ENCODE measurements around the gene MAVS. TPM values are rescaled to one million over a fixed set of nuclear protein-coding genes. Genes with fewer than 3 reads are reported as not detected.

Gene MAVS
- total RNA-seq, 1 experiment from 2014 or later = 32.3 TPM

DNA sequence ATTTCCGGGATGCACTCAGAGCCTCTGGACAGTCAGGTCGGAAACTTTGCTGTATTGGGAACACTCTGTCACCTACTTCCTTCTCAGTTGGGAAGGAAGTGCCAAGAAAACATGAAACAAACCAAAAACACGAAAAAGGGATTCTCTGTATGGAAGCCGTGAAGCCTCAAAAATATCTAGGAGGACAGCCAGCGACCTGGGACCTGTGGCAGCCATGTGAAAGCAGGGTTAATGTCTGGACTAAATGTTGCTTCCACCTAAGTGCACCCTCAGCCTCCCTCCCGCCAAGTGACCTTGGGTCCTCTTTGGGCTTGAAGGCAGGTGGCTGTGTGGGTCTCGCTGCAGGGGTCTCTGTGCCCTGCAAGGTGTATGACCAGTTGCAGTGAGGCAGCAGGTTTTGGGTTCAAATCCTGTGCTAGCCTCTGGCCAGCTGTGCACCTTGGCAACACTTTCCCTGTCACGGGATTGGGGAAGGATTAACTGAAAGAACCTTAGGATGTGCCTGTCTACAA, 851 bp downstream of the MAVS start:
- no peak for DNase-seq (ENCODE audit: low read depth, low spot score)
- CTCF ChIA-PET = no interaction called here

DNA sequence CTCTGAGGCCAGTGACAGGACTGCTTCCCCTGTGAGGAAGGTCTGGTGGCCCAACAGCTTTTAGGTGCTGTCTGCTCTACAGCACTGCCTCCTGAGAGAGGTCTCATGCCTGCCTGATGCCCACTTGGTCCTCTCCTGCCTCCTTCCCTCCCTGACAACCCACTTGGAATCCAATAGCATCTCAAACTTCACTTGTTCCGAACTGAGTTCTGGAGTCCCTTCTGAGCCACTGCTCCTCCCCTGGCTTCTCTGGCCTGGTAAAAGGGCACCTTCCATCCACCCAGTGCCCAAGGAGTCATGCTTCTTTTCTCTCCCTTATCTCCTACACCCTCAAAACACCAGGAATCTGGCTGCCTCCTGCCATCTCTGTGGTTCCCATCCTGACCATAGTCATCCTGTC, 1.9 kb downstream of the MAVS start:
- CTCF ChIA-PET = no interaction called here
- TF ChIP-seq TCF7L2 (IDR thresholded peaks at IDR 0.05; ENCODE audit: low read depth, low read length) = no peak
- no peak for TF ChIP-seq SIN3A (IDR thresholded peaks at IDR 0.05; ENCODE audit: borderline replicate concordance, insufficient read depth, low read depth, low read length)
- TF ChIP-seq POLR2AphosphoS5 (IDR thresholded peaks at IDR 0.05; ENCODE audit: low read depth, low read length) = no peak
- TF ChIP-seq, protein P1, sequence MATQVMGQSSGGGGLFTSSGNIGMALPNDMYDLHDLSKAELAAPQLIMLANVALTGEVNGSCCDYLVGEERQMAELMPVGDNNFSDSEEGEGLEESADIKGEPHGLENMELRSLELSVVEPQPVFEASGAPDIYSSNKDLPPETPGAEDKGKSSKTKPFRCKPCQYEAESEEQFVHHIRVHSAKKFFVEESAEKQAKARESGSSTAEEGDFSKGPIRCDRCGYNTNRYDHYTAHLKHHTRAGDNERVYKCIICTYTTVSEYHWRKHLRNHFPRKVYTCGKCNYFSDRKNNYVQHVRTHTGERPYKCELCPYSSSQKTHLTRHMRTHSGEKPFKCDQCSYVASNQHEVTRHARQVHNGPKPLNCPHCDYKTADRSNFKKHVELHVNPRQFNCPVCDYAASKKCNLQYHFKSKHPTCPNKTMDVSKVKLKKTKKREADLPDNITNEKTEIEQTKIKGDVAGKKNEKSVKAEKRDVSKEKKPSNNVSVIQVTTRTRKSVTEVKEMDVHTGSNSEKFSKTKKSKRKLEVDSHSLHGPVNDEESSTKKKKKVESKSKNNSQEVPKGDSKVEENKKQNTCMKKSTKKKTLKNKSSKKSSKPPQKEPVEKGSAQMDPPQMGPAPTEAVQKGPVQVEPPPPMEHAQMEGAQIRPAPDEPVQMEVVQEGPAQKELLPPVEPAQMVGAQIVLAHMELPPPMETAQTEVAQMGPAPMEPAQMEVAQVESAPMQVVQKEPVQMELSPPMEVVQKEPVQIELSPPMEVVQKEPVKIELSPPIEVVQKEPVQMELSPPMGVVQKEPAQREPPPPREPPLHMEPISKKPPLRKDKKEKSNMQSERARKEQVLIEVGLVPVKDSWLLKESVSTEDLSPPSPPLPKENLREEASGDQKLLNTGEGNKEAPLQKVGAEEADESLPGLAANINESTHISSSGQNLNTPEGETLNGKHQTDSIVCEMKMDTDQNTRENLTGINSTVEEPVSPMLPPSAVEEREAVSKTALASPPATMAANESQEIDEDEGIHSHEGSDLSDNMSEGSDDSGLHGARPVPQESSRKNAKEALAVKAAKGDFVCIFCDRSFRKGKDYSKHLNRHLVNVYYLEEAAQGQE (IDR thresholded peaks at IDR 0.05; ENCODE audit: insufficient read depth in 1 of 2, low read depth in 2 of 2, low read length in 1 of 2) = no peak
- TF ChIP-seq, protein P2, sequence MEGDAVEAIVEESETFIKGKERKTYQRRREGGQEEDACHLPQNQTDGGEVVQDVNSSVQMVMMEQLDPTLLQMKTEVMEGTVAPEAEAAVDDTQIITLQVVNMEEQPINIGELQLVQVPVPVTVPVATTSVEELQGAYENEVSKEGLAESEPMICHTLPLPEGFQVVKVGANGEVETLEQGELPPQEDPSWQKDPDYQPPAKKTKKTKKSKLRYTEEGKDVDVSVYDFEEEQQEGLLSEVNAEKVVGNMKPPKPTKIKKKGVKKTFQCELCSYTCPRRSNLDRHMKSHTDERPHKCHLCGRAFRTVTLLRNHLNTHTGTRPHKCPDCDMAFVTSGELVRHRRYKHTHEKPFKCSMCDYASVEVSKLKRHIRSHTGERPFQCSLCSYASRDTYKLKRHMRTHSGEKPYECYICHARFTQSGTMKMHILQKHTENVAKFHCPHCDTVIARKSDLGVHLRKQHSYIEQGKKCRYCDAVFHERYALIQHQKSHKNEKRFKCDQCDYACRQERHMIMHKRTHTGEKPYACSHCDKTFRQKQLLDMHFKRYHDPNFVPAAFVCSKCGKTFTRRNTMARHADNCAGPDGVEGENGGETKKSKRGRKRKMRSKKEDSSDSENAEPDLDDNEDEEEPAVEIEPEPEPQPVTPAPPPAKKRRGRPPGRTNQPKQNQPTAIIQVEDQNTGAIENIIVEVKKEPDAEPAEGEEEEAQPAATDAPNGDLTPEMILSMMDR (IDR thresholded peaks at IDR 0.05) = no peak
- no peak for ATAC-seq

More for the DNA sequence above, 851 bp downstream of the MAVS start:
- in situ Hi-C loops (cut with HindIII; ENCODE audit: low pct_unique_long_range_greater_than_20kb, low sequenced_read_pairs) (no loop called here), intact Hi-C loops (cut with micrococcal nuclease; ENCODE audit: unreplicated experiment) (no loop called here)
- TF ChIP-seq, protein P2 (IDR thresholded peaks at IDR 0.05) = no peak
- no peak for TF ChIP-seq POLR2AphosphoS5 (IDR thresholded peaks at IDR 0.05; ENCODE audit: low read depth, low read length)
- TF ChIP-seq TCF7L2 (IDR thresholded peaks at IDR 0.05; ENCODE audit: low read depth, low read length) = no peak
- no peak for TF ChIP-seq SIN3A (IDR thresholded peaks at IDR 0.05; ENCODE audit: borderline replicate concordance, insufficient read depth, low read depth, low read length)
- TF ChIP-seq, protein P1 (IDR thresholded peaks at IDR 0.05; ENCODE audit: insufficient read depth in 1 of 2, low read depth in 2 of 2, low read length in 1 of 2) = no peak
- BruUV-seq (replicated peaks) = TSS peak; percentile 92
- Histone ChIP-seq H3K4me1 (ENCODE audit: control insufficient read depth, insufficient read depth, low read length) (peaks cover 9% of the 10 kb centered on the region; the same call in 1 of the 2 replicates), H3K4me3 (ENCODE audit: low read depth in 2 of 2, low read length in 2 of 2) (peak overlapping the region; percentile 84 to 86), H3K9me3 (ENCODE audit: control insufficient read depth, insufficient read depth, low read depth, low read length) (no peaks in the 10 kb centered on the region), H3K27ac (ENCODE audit: low read length) (peak overlapping the region; percentile 85), H3K36me3 (ENCODE audit: control insufficient read depth, insufficient read depth, low read length) (peaks cover 2% of the 10 kb centered on the region; the same call in 1 of the 2 replicates), H3K27me3 (ENCODE audit: control insufficient read depth, insufficient read depth, low read length) (no peaks in the 10 kb centered on the region)
- ATAC-seq = no peak
- POLR2A ChIA-PET = no interaction called here

More for the DNA sequence above, 1.9 kb downstream of the MAVS start:
- DNase-seq (ENCODE audit: low read depth, low spot score) = no peak
- BruUV-seq (replicated peaks) = no TSS peak
- POLR2A ChIA-PET = no interaction called here
- intact Hi-C loops (cut with micrococcal nuclease; ENCODE audit: unreplicated experiment) = no loop called here
- peaks cover 6% of the 10 kb centered on the region; the same call in 1 of the 2 replicates for H3K4me1 ChIP-seq (ENCODE audit: control insufficient read depth, insufficient read depth, low read length)
- no peak overlapping the region for H3K27ac ChIP-seq (ENCODE audit: low read length)
- no peaks in the 10 kb centered on the region for H3K9me3 ChIP-seq (ENCODE audit: control insufficient read depth, insufficient read depth, low read depth, low read length)
- no peaks in the 10 kb centered on the region for H3K27me3 ChIP-seq (ENCODE audit: control insufficient read depth, insufficient read depth, low read length)
- H3K4me3 ChIP-seq (ENCODE audit: low read depth in 2 of 2, low read length in 2 of 2) = no peak overlapping the region
- in situ Hi-C loops (cut with HindIII; ENCODE audit: low pct_unique_long_range_greater_than_20kb, low sequenced_read_pairs) = no loop called here
- peaks cover 2% of the 10 kb centered on the region; the same call in 1 of the 2 replicates for H3K36me3 ChIP-seq (ENCODE audit: control insufficient read depth, insufficient read depth, low read length)

All from Panc1 (cell line).